GM18526 (cell line): ENCODE measurements around the gene CYBA.

Source experiments
- POLR2A ChIP-seq: IDR thresholded peaks from 3 replicates; pipeline ENCODE4 v1.6.1; 2011; ENCODE audit not compliant: insufficient read length; ENCODE audit errors: extremely low read depth

The CYBA gene

GRCh38 chr16:88606148-88606757 is 44.6 kb downstream of the CYBA start:
- TF ChIP-seq POLR2A = no peak

GRCh38 chr16:88605186-88606147 is 45.4 kb downstream of the CYBA start:
- TF ChIP-seq POLR2A = no peak

GRCh38 chr16:88602091-88602490 is 48.8 kb downstream of the CYBA start:
- TF ChIP-seq POLR2A = no peak

GRCh38 chr16:88601313-88602036 is 49.4 kb downstream of the CYBA start:
- TF ChIP-seq POLR2A = no peak

GRCh38 chr16:88600539-88600896 is 50.3 kb downstream of the CYBA start:
- TF ChIP-seq POLR2A = no peak

GRCh38 chr16:88599825-88600538 is 50.9 kb downstream of the CYBA start:
- no peak for TF ChIP-seq POLR2A

- no peak for TF ChIP-seq POLR2A
Observed at GRCh38 chr16:88599092-88599733, 51.6 kb downstream of the CYBA start.

GRCh38 chr16:88597856-88598491 is 52.9 kb downstream of the CYBA start:
- TF ChIP-seq POLR2A = no peak

- no peak for TF ChIP-seq POLR2A
Observed at GRCh38 chr16:88596483-88596882, 54.4 kb downstream of the CYBA start.

GRCh38 chr16:88595921-88596320 is 54.9 kb downstream of the CYBA start:
- no peak for TF ChIP-seq POLR2A

GRCh38 chr16:88595101-88595500 is 55.8 kb downstream of the CYBA start:
- no peak for TF ChIP-seq POLR2A

- no peak for TF ChIP-seq POLR2A
Observed at GRCh38 chr16:88593910-88594309, 56.9 kb downstream of the CYBA start.

- no peak for TF ChIP-seq POLR2A
Observed at GRCh38 chr16:88593489-88593888, 57.4 kb downstream of the CYBA start.
